Activated T-helper 2 cell treated with anti-CD3 and anti-CD28 coated beads, Interferon-gamma antibody, Interleukin-2, Interleukin-4, amounts not matched to agents 10 μg/mL and 5 μg/mL and 100 μg/mL, durations not matched to agents 14 hours and 24 hours and 36 hours (primary cell): ENCODE data around the gene OPA3. TPM values are rescaled to one million over a fixed set of nuclear protein-coding genes. Genes with fewer than 3 reads are reported as not detected.

Experiments used
- DNase-seq: peaks from one replicate; pipeline ENCODE4 v3.0.0; 2021; ENCODE audit warnings: low spot score
- H3K27ac Mint-ChIP-seq: one replicate; pipeline ENCODE4 v1.8.0; 2021; ENCODE audit warnings: mixed read lengths
- H3K27me3 Mint-ChIP-seq: one replicate; pipeline ENCODE4 v1.8.0; 2021; ENCODE audit warnings: low read depth, mixed read lengths
- H3K36me3 Mint-ChIP-seq: one replicate; pipeline ENCODE4 v1.8.0; 2021; ENCODE audit warnings: low read depth, mixed read lengths
- H3K4me1 Mint-ChIP-seq: one replicate; pipeline ENCODE4 v1.8.0; 2021; ENCODE audit warnings: low read depth, mixed read lengths
- H3K4me3 Mint-ChIP-seq: one replicate; pipeline ENCODE4 v1.8.0; 2021; ENCODE audit warnings: low read depth, mild to moderate bottlenecking, moderate library complexity, mixed read lengths
- H3K9me3 Mint-ChIP-seq: one replicate; pipeline ENCODE4 v1.8.0; 2021; ENCODE audit warnings: mixed read lengths
- intact Hi-C: fragments of 100-400 bp; cut with micrococcal nuclease; formaldehyde crosslinking; loops from one replicate; pipeline ENCODE4 v1.15.1; 2023
- total RNA-seq: library from RNA; stranded (reverse); gene quantifications from 2 replicates; pipeline ENCODE4 v1.2.3, GENCODE V29; 2022

Gene OPA3
- total RNA-seq, 1 donor from 2014 or later = 15.2 TPM

- no peak overlapping the region for H3K27ac Mint-ChIP-seq
- DNase-seq = no peak
- H3K9me3 Mint-ChIP-seq = no peaks in the 10 kb centered on the region
- peaks cover 5% of the 10 kb centered on the region for H3K4me1 Mint-ChIP-seq
- H3K27me3 Mint-ChIP-seq = no peaks in the 10 kb centered on the region
- intact Hi-C loops = no loop called here
- H3K4me3 Mint-ChIP-seq = no peak overlapping the region
- H3K36me3 Mint-ChIP-seq = no peaks in the 10 kb centered on the region
Observed at GRCh38 chr19:45571457-45572220, 13.0 kb downstream of the OPA3 start.

- peaks cover 5% of the 10 kb centered on the region for H3K4me1 Mint-ChIP-seq
- H3K27me3 Mint-ChIP-seq = no peaks in the 10 kb centered on the region
- H3K4me3 Mint-ChIP-seq = no peak overlapping the region
- no peaks in the 10 kb centered on the region for H3K36me3 Mint-ChIP-seq
- peak overlapping the region; percentile 36 for H3K27ac Mint-ChIP-seq
- peak; percentile 44 for DNase-seq
- intact Hi-C loops = no loop called here
- no peaks in the 10 kb centered on the region for H3K9me3 Mint-ChIP-seq
Observed at GRCh38 chr19:45569619-45570421, 14.8 kb downstream of the OPA3 start.

DNA sequence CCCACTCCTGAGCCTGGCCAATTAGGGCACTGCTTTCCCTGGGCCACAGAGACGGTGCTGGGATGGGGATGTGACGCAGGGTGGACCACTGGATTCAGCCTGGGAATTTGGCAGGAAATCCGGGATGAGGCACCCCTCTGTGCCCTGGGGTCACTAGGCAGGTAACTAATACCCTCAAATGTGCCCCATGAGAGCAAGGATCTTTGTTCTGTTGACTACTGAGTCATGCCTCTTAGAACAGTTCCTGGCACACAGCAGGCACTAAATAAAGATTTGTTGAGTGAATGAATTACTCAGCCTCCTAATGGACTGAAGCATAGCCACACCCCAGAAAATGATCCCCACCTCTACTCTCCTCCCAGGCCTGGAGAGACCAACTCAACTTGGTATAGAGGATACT is 15.9 kb downstream of the OPA3 start:
- intact Hi-C loops = no loop called here
- H3K27me3 Mint-ChIP-seq = no peaks in the 10 kb centered on the region
- no peak for DNase-seq

GRCh38 chr19:45567609-45568008 is 17.0 kb downstream of the OPA3 start:
- Mint-ChIP-seq H3K9me3 (no peaks in the 10 kb centered on the region), H3K27ac (no peak overlapping the region), H3K4me3 (no peak overlapping the region), H3K4me1 (peaks cover 9% of the 10 kb centered on the region), H3K27me3 (no peaks in the 10 kb centered on the region), H3K36me3 (no peaks in the 10 kb centered on the region)
- DNase-seq = no peak
- intact Hi-C loops = no loop called here

More for the DNA sequence above, 15.9 kb downstream of the OPA3 start:
- H3K36me3 Mint-ChIP-seq = no peaks in the 10 kb centered on the region
- no peak overlapping the region for H3K27ac Mint-ChIP-seq
- H3K9me3 Mint-ChIP-seq = no peaks in the 10 kb centered on the region
- no peak overlapping the region for H3K4me3 Mint-ChIP-seq
- peaks cover 5% of the 10 kb centered on the region for H3K4me1 Mint-ChIP-seq

- DNase-seq = no peak
Observed at GRCh38 chr19:45564131-45564780, 20.3 kb downstream of the OPA3 start.

DNA sequence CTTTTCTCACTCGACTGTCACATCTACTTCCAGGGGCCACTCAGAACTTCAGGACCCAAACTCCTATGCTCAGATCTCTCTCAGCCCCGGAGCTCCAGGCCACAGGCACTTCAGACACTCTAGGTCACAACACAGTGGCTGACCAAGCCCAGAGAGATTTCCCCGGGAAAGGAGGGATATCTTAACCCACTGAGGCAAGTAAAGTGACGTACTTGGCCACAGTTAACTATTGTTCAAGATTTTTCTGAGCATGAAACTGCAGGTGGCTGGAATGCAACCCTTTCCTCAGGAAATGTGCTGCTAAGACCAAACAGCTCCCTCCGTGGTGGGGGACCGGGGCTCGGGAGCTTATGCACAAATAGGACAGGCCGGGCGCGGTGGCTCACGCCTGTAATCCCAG is 23.9 kb downstream of the OPA3 start:
- Mint-ChIP-seq H3K9me3 (no peaks in the 10 kb centered on the region), H3K27me3 (no peaks in the 10 kb centered on the region), H3K4me1 (peaks cover 9% of the 10 kb centered on the region), H3K4me3 (no peak overlapping the region), H3K36me3 (peaks cover 3% of the 10 kb centered on the region), H3K27ac (no peak overlapping the region)
- no peak for DNase-seq
- intact Hi-C loops = no loop called here

More at GRCh38 chr19:45564131-45564780, 20.3 kb downstream of the OPA3 start:
- H3K36me3 Mint-ChIP-seq = peaks cover 3% of the 10 kb centered on the region
- H3K9me3 Mint-ChIP-seq = no peaks in the 10 kb centered on the region
- H3K27me3 Mint-ChIP-seq = no peaks in the 10 kb centered on the region
- no peak overlapping the region for H3K27ac Mint-ChIP-seq
- intact Hi-C loops = no loop called here
- no peak overlapping the region for H3K4me3 Mint-ChIP-seq
- H3K4me1 Mint-ChIP-seq = peaks cover 3% of the 10 kb centered on the region

DNA sequence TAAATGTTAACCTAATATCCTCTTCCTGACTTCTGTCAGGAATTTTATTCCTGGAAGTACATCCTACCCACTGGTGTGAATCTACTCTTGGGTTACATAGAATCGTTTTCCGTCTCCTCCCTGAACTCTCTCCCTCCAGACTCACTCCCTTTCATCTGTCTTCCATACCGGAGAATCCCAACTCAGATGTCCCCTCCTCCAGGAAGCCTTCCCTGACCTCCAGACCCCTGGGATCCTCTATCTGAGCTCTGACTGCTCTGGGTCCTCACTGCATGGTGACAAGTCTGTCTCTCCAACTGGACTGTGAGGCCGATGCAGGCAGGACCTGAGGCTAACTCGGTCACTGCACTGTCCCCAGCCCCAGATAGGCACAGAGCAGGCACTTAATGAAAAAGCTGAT is 24.6 kb downstream of the OPA3 start:
- Mint-ChIP-seq H3K4me3 (no peak overlapping the region), H3K4me1 (peaks cover 9% of the 10 kb centered on the region), H3K36me3 (peaks cover 3% of the 10 kb centered on the region), H3K9me3 (no peaks in the 10 kb centered on the region), H3K27me3 (no peaks in the 10 kb centered on the region), H3K27ac (no peak overlapping the region)
- intact Hi-C loops = no loop called here
- no peak for DNase-seq

GRCh38 chr19:45558399-45558878 is 26.2 kb downstream of the OPA3 start:
- peaks cover 3% of the 10 kb centered on the region for H3K36me3 Mint-ChIP-seq
- intact Hi-C loops = loop anchor here (1.0 to 2.0 kb wide), 2 partner anchors 35 to 66 kb away; no protein-coding TSS in a partner anchor
- no peak overlapping the region for H3K27ac Mint-ChIP-seq
- no peaks in the 10 kb centered on the region for H3K27me3 Mint-ChIP-seq
- H3K9me3 Mint-ChIP-seq = no peaks in the 10 kb centered on the region
- H3K4me3 Mint-ChIP-seq = no peak overlapping the region
- peak; percentile 63 for DNase-seq
- peaks cover 9% of the 10 kb centered on the region for H3K4me1 Mint-ChIP-seq

DNA sequence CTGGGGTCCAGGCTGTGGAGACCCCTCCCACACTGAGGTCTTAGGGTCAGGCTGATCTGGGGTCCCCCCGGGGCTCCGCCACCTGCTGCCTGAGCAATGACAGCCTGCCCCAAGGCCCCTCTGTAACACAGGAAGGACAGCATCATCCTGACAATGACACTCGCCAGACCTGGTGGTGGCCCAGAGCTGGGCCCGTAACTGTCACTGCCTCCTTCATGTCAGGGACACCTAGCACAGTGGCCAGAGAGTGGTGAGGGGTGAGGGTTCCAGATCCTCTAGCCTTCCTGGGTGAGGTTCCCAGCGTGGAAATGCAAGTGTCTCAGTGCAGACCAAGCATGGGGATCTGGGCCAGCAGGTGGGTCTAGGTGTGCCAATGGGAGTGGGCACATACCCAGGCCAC is 27.8 kb downstream of the OPA3 start:
- Mint-ChIP-seq H3K4me3 (no peak overlapping the region), H3K27me3 (no peaks in the 10 kb centered on the region), H3K9me3 (no peaks in the 10 kb centered on the region), H3K27ac (no peak overlapping the region), H3K4me1 (peaks cover 5% of the 10 kb centered on the region), H3K36me3 (peaks cover 8% of the 10 kb centered on the region)
- intact Hi-C loops = no loop called here
- DNase-seq = no peak

DNA sequence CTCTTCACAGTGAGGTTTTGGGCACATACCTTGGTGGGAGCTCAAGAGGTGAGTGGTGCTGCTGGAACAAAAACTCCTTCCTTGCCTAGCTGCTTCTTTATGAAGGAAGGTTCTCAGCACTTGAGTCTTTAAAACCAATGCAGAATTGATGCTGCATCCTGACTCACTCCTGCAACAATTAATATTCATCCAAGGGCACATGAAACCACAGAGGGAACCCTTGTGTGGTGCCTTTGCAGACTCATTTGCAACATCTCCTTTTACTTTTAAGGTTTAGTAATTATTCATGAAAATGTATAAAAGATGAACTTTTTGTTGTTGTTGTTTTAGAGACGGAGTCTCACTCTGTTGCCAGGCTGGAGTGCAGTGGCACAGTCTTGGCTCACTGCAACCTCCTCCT is 30.1 kb downstream of the OPA3 start:
- peaks cover 5% of the 10 kb centered on the region for H3K4me1 Mint-ChIP-seq
- no peak overlapping the region for H3K27ac Mint-ChIP-seq
- peaks cover 5% of the 10 kb centered on the region for H3K36me3 Mint-ChIP-seq
- no peak overlapping the region for H3K4me3 Mint-ChIP-seq
- DNase-seq = no peak
- intact Hi-C loops = no loop called here
- H3K9me3 Mint-ChIP-seq = no peaks in the 10 kb centered on the region
- H3K27me3 Mint-ChIP-seq = no peaks in the 10 kb centered on the region

- Mint-ChIP-seq H3K27me3 (no peaks in the 10 kb centered on the region), H3K4me3 (no peak overlapping the region), H3K9me3 (no peaks in the 10 kb centered on the region), H3K27ac (no peak overlapping the region), H3K4me1 (peaks cover 3% of the 10 kb centered on the region), H3K36me3 (peaks cover 5% of the 10 kb centered on the region)
- no peak for DNase-seq
- intact Hi-C loops = no loop called here
Observed at GRCh38 chr19:45553464-45553863, 31.1 kb downstream of the OPA3 start.

- DNase-seq = no peak
- Mint-ChIP-seq H3K27ac (no peak overlapping the region), H3K27me3 (no peaks in the 10 kb centered on the region), H3K9me3 (no peaks in the 10 kb centered on the region), H3K36me3 (peaks cover 3% of the 10 kb centered on the region), H3K4me3 (no peak overlapping the region), H3K4me1 (peaks cover 5% of the 10 kb centered on the region)
- intact Hi-C loops = no loop called here
Observed at GRCh38 chr19:45547965-45548609, 36.5 kb downstream of the OPA3 start.
